Pulmonary artery endothelial cell (primary cell): Measurements from ENCODE around the gene RPL41. TPM values are rescaled to one million over a fixed set of nuclear protein-coding genes. Genes with fewer than 3 reads are reported as not detected.

ENCODE experiments used
- total RNA-seq: library from RNA; depleted of rRNA; stranded (reverse); fragments of >200 nt; gene quantifications from 2 replicates; pipeline ENCODE4 v1.2.3, GENCODE V29; 2014

RPL41 gene
- total RNA-seq, 1 donor from 2014 or later = 3,966 TPM

Other genes starting within 250 kb of the RPL41 start
- gene PYM1, start 188.7 kb upstream of the RPL41 start, total RNA-seq = 25.1 and 32.0 TPM in 2 replicates
- 32.3 and 36.0 TPM in 2 replicates for gene DGKA, start 185.5 kb upstream of the RPL41 start, total RNA-seq
- 0.33 and 0.42 TPM in 2 replicates for gene PMEL, start 150.6 kb upstream of the RPL41 start, total RNA-seq
- gene CDK2, start 149.8 kb upstream of the RPL41 start, total RNA-seq = 29.5 and 55.0 TPM in 2 replicates
- 35.2 and 45.7 TPM in 2 replicates for gene RAB5B, start 142.6 kb upstream of the RPL41 start, total RNA-seq
- 13.8 and 23.2 TPM in 2 replicates for gene SUOX, start 119.4 kb upstream of the RPL41 start, total RNA-seq
- 0.46 and 0.86 TPM in 2 replicates for gene IKZF4, start 95.6 kb upstream of the RPL41 start, total RNA-seq
- 94.9 and 101 TPM in 2 replicates for gene RPS26, start 74.7 kb upstream of the RPL41 start, total RNA-seq
- 0.07 and 0.11 TPM in 2 replicates for gene ERBB3, start 36.5 kb upstream of the RPL41 start, total RNA-seq
- 240 and 266 TPM in 2 replicates for gene PA2G4, start 12.1 kb upstream of the RPL41 start, total RNA-seq
- 5.5 and 7.0 TPM in 2 replicates for gene ZC3H10, start 1.6 kb downstream of the RPL41 start, total RNA-seq
- 313 and 330 TPM in 2 replicates for gene ESYT1, start 11.6 kb downstream of the RPL41 start, total RNA-seq
- 60.6 and 81.1 TPM in 2 replicates for gene MYL6B, start 36.0 kb downstream of the RPL41 start, total RNA-seq
- gene MYL6, start 41.7 kb downstream of the RPL41 start, total RNA-seq = 2,535 and 2,553 TPM in 2 replicates
- gene SMARCC2, start 72.8 kb downstream of the RPL41 start, total RNA-seq = 53.2 and 70.9 TPM in 2 replicates
- 189 and 215 TPM in 2 replicates for gene RNF41, start 105.3 kb downstream of the RPL41 start, total RNA-seq
- gene NABP2, start 107.7 kb downstream of the RPL41 start, total RNA-seq = 37.1 and 44.1 TPM in 2 replicates
- not detected in 2 replicates for gene SLC39A5, start 113.4 kb downstream of the RPL41 start, total RNA-seq
- gene ANKRD52, start 141.8 kb downstream of the RPL41 start, total RNA-seq = 13.1 and 21.4 TPM in 2 replicates
- 4.9 and 7.3 TPM in 2 replicates for gene COQ10A, start 150.3 kb downstream of the RPL41 start, total RNA-seq
- 151 TPM in 2 replicates for gene CS, start 183.7 kb downstream of the RPL41 start, total RNA-seq
- 73.1 and 82.8 TPM in 2 replicates for gene CNPY2, start 199.4 kb downstream of the RPL41 start, total RNA-seq
- 10.6 and 15.3 TPM in 2 replicates for gene PAN2, start 217.4 kb downstream of the RPL41 start, total RNA-seq
- gene IL23A, start 222.3 kb downstream of the RPL41 start, total RNA-seq = 0.13 TPM in 1 of 2 replicates, not detected in the other
- gene STAT2, start 243.5 kb downstream of the RPL41 start, total RNA-seq = 54.6 and 87.9 TPM in 2 replicates
- not detected in 2 replicates for gene APOF, start 246.2 kb downstream of the RPL41 start, total RNA-seq